ENCODE results near the gene NRG3.

Gene NRG3

DNA sequence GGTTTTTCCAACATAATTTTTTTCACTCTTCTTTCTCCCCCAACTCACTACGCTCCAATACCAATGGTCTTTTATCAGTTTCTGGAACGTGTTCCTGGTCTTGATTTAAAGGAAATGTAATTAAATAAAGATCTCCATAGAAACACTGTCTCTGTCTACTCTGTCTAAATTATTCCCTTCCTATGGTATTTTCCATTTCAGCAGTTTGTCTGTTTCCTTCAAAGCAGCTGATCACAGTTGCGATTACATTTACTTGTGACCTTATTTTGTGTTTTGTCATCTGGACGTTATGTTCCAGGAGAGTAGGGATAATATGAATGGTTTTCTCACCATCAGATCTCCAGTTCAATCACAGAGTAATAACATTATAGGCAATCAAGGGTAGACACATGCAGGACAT lies 359.2 kb downstream of the NRG3 start:
- no peak for DNase-seq

DNA sequence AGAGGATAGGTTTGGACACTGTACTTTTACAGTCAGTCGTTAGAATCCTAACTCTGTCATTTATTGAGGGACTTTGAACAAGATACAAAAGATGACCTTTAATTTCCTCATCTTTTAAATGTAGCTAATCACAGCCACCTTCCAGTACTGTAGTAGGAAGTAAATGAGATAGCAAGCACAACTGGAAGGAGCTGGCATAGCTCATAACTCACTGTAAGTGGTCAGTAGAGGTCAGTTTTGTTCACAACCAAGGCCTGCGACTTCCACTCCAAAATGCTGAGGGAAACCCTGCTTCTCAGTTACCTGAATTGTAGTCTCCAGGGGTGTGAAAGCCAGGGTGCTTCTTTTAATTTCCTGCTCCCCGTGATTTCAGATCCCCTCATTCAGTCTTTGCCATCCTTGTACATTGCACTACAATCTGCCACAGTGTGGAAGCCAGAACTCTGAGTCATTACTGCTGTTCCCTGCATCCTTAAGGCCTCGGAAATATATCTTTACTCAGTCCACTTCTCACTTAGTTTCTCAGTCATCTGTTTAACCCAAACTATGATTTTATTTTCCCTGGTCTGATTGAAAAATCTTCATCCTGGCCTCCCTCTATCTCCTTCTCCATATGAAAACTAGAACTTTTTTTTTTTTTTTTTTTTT lies 361.2 kb downstream of the NRG3 start:
- DNase-seq = no peak

DNA sequence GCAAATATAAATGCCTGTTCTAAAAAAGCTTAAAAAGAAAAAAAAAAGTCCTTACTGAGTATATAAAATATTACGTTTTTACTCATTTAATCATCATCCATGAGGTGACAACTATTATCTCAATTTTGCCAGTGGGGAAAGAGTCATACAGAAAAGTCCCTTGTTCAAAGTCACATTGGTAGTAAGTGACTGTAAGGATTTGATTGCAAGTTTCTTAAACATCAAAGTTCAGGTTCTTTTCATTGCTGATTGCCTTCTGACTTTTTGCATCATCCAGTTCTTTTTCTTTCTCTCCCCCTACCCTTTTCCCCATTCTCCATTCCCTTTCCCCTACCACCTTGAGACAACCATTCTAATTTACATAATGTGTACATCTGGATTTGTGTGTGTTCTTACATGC lies 363.3 kb downstream of the NRG3 start:
- no peak for DNase-seq

DNA sequence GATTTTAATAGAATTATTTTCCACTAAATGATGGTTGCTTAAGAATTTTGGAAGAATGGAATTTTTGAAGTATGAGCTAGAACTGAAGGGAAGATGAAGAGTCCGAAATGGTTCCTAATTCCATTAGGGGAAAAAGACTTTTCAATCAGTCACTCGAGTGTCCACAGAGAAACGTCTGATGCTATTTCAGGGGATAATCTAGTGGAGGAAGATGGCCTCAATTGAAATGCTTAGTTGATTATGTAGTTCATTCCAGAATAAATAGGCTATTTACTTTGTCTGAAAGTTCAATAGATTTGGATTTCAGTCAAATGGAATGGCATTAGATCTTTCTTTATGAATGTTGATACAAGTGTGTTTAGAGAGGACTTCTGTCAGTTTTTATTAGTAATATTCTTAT lies 365.4 kb downstream of the NRG3 start:
- no peak for DNase-seq

DNA sequence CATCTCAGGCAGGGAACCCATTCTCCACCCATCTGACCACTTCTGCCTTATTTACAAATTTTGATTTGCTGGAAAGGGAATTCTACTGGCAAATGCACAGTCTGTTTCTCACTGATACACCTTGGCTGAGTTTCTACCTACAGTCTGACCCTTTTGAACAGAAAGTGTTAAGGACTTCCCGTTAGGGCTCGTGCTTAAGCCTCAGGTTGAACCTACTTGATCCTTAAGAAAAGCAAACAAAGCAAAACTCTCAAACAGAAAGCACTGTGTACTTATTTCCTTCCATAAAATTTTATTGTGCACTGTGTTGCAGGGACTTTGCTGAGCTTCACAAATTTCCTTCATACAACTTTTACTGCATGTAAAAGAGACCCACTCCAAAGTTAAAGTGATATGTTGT lies 367.8 kb downstream of the NRG3 start:
- DNase-seq = no peak

DNA sequence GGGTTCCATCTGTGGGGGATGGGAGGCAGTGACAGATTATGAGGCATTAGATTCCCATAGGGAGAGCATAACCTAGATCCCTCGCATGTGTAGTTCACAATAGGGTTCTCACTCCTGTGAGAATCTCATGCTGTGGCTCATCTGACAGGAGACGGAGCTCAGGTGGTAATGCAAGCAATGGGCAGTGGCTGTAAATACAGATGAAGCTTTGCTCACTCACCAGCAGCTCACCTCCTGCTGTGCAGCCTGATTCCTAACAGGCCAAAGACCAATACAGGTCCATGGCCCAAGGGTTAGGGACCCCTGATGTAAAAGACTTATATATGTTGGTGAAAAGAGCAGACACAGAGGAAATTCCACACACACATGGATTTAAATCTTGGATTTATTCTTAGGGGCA lies 370.2 kb downstream of the NRG3 start:
- DNase-seq = no peak

DNA sequence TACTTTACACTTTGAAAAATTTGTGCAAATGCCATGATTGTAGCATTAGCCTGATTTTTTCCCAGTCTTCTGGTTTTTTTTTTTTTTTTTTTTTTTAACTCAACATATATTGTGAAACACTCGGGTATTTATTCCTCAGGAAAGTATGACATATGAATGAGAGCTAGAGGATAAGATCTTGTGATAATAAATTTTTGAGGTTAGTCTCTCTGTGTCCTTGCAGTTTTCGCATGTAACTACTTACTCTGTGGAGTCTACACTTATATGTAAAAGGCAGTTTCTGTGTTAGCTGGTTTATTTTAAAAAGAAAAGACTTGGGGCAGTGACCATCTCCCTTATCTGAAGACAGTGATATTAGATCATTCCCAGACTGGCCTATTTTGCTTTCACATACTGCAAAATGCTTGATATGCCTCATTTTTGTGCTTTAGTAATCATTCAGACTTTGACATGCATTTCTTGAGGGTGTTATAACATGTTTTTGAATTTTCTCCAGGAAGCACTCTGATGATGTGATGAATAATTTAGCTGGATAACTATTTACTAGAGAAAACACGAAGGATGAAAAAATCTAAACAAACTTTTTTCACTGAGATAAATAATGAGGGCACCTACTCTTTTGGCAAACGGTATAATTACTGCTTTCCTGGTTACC lies 371.0 kb downstream of the NRG3 start:
- no peak for DNase-seq

DNA sequence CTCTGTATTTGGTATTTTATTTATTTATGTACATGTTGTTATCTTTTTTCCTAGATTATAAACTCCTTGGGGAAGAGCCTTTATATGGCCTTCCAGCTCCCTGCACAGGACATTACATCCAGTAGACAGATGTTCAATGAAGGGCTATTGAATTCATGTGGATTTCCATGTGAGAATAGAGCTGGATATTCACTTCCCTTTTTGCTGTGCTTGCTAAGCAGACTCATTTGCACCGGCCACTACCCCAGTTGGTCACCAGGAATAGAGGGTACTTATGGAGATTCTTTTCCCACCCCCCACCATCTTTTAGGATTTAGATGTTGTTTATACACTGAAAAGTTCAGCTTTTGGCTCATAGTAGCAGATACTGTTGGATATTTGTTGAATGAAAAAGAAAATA lies 374.1 kb downstream of the NRG3 start:
- DNase-seq = no peak

DNA sequence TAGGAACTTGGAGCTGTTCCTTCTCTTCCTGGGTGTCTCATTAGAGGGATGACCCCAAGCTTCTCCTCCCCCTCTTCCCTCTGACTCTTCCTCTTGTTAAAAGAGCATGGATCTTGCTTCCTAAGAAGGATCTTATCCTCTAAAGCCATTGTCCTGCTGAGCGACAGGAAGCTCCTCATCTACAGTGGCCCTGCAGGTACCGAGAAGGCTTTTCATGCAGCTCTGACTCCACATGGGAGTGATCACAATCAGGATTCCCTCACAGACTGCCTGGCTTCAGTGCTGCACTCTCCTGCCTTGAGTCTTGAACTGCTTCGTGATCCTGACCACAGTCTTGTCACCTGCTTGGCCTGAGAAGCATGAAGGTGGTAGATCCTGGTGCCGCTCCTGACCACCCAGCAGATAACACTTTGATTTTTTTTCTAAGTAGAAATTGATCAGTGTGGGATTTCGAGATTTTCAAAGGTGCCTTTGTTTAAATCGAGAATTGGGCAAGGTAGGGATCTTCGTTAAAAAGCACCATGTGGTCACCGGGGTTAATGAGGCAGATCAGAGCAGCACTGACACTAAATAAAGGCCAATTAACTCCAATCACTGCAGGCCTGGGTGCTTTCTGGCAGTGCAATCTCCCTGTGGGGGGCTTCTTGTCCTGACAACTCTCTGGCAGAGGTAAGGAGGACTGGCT lies 376.4 kb downstream of the NRG3 start:
- DNase-seq = no peak

DNA sequence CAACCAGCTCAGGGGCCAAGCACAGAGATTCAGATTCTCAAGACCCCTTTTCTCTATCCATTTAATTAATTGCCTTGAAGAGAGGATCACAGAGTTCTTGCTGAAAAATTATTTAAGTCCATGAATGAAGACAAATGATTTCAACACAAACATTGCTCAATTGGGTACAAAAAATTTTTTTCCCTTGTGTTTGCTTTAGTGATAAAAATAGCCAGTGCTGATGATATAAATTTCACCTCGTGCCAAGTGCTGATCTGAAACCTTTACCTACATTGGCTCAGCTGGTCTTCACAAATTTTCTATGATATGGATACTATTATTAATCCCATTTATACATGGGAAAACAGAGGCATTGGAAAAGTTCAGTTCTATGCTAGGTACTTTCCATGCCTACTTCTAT lies 377.1 kb downstream of the NRG3 start:
- DNase-seq = no peak

DNA sequence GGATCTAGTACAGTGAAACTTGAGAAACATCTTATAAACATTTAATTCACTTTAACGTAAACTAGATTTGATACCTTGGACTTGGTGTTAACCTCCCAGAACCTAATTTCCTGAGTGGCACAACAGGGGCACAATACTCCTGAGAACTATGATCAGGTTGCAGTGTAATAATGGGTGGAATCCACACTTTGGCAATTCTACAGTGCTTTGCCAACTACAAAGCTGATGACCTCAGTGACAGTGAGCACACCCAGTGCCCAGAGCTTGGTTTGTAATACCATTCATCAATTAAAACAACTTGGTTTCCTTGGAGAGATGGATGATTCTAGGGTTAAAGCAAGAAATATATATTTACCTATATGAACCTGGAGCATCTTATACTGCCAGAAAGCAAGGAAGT lies 379.2 kb downstream of the NRG3 start:
- no peak for DNase-seq

DNA sequence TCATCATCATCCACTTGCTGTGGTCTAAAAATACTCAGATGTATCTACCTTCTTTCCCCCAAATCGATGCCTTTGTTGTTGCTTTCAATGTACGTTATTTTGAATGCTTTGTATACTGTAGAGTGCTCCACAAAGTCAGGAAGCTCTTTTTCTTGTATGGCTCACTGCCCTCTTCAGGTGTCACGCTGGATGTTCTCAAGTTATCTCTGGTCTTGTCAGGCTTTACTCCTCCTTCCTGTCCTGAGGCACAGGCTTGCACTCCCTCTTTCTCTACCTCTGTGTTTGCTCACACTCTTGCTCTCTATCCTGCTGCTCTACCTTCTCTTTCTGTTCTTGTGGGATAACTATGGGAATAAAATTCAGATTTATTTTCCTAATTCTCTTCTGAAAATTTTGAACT lies 381.3 kb downstream of the NRG3 start:
- no peak for DNase-seq

DNA sequence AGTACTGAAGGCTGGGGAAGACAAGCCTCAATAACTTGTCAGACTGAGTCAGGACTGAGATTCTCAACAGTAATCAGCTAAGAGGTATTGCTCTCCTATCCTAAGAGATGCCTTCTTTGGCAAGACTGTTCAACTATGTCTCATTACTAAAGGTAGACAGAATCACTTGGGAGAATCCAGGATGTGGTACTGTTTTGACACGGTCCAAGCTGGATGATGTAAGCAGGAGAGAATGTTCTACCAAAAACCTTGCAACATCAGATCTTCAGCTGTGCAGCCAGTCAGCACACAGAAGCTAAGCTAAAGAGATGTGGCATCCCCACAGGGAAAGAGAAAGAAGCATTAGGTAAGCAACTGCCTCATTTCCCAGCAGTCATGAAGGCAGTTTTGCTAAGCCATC lies 391.4 kb downstream of the NRG3 start:
- DNase-seq = no peak

DNA sequence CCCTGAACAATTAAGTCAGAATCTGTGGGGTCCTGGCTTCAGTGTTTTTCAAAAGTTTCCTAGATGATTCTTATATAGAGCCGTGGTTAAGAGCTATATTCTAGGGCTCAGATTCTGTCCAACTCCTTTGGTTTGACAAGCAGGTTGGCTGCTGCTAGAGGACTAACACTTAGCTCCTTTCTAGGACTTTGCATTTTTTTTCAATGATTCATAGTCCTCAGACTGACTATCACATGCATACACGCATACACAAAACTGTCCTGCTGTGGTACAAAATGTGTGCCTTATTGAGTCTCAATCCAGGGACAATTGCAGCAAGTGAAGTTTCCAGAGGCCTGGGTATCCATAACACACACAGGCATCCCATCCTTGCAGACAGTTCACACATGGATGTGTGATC lies 392.0 kb downstream of the NRG3 start:
- DNase-seq = no peak

DNA sequence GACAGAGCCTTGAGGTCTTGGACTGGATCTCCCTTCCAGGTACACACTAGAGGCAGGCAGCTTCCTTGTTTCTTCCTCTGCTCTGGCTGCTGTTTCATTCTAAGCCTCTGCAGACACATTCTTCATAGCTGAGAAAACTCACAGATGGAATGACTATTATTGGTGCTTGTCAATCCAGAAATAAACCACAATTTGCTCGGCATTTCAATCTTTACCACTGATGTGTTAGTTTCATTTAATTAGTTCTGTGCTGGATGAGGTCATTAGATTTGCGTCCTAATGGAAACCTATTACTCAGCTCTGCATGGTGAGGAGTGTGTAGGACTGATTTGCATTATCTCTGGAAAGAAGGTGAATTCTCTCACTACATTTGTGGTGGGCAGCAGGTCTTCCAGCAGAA lies 392.5 kb downstream of the NRG3 start:
- no peak for DNase-seq

DNA sequence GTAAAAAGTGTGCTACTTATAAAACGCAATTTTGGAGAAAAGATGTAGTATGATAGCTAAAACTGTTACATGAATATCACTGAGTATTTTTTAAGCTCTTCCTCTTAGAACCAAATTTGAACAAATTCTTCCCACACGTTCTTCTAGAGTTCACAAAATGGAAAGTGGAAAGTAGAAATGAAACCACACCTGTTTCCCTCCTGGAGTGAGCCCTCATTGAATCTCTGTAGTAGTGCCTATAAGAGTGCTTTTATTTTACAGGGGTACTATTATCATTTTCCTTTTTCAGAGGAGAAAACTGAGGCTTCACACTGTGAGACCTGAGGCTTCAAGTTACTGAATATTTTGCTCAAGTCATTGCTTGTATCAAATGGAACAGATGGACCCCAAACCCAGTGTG lies 393.0 kb downstream of the NRG3 start:
- no peak for DNase-seq

DNA sequence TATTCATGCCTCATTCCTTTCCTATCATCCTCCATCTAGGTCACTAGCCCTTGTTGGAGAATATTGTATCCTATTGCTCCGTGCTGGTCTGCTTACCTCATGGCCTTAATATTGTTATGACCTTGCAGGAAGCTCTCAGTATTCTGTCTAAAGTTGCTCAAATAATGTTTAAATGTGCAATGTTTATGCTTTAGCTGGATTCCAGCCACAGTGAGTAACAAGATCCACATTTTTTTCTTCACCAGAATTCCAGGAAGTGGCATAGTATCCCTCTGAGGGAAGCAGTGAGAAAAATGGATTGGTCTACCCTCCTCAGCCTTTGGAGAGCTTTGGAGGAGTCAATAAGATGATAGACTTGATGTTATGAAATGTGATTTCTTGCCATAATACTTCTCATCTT lies 402.6 kb downstream of the NRG3 start:
- DNase-seq = no peak

DNA sequence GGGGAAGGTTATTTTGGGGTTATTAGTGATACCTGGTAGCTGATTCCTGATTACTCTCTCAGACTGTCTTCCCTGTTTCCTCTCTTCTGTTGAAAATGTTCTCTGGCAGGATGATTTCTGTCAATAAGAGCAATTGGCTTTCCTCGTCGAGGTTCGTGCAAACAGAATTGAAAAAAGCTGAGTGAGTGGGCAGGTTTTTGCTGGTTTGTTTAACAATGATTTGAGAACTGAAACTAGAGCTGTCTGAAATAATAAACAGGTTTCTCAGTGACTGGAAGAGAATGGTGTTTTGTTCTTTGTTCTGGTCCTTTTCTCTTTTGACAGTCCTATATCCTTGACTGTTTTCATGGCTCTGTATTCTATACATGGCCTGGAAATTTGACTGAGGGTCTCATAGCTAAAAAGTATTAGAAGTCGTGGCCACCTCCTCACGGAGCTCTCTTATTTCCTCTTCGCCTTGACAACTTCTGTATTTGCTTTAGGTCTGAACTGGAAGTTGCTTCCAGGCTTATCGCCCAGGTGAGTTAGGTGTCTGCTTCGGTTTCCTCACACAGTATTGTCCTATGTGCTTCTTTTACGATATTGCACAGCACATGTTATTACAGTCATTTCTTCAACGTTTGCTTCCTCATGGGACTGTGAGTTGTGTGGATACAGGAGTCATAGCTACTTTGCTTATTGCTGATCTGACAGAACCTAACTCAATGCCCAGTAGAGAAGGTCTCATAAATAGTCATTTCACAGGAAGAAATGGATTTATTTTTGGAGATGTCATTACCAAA lies 403.6 kb downstream of the NRG3 start:
- DNase-seq = no peak

DNA sequence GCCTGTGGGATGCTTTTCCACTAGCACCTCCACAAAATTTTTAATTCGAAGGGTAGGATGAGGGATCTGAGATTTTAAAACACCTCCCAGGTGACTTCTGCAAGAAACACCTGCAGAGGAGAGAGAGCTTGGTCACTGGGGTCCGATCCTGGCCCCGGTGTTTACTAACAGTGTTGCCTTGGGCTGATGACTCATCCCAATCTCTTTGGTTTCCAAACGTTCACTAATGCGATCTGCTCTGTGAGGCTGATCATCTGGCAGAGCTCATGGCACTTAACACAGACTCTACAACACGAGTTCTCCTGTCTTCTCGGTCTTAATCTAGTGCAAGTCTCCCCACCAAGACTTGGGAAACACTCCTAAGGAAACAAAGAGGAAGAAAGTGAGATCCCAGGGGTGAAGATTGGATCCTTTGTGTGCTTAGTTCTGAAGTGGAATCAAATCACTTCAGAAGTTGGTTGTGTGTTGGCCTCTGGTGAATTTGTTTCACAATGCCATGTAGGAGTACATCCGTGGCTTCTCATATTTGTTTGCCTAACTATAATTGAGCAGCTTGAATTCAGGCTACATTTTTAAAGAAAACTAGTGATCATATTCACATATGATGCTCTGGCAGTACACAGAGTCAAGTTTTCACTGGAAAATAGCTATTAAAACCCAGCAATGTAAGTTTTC lies 407.9 kb downstream of the NRG3 start:
- DNase-seq = no peak

DNA sequence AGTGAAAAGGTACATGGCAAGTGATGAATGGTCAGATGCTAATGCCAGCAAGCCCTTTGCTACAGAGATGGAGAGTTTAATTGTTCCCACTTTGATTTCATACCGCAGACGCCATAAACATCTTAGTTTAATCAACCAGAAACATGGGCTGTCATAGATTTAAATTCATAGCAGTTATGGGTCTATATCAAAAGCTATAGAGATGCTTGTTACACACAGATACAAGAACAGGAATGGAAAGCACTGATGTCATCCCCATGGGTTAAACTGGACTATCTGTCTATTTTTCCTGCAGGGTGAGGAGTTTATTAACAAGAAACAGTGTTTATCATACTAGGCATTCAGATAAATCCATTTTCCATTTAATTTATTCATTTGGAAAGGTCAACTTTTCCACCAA lies 409.2 kb downstream of the NRG3 start:
- no peak for DNase-seq

DNA sequence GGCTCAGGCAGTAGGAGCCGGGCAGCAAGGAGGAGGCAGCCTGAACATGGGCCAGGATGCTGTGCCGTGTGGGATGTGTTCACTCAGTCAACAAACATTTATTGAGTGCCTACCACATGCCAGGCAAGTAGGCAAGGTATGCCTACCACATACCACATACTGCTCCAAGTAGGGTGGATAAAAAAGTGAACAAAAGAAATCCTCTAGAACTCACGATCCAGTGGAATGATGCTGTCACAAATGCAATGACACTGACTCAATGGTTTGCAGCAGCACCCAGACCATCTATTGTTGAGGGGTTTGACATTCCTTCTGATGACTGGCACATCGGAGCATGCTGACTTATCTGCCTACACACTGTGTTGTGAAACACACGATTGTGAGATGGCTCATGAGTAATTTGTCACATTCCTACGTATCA lies 413.5 kb downstream of the NRG3 start:
- no peak for DNase-seq

DNA sequence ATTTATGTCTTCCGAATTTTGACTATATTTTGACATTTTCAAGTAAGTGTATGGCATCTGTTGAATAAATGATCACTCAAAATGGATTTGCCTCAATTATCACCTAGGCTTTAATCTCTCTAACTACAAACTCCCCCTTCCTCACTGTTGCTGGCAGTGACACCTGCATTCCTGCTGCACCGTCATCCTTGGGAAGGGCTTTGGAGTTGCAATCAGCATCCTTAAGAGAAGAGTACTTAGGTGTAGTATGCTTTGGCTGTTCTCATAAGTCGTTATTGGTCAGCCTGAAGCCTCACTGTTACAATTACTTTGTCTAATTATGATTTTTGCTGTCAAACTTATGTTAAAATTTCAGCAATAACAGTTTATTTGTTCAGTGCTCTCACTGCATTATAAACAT lies 415.0 kb downstream of the NRG3 start:
- no peak for DNase-seq

DNA sequence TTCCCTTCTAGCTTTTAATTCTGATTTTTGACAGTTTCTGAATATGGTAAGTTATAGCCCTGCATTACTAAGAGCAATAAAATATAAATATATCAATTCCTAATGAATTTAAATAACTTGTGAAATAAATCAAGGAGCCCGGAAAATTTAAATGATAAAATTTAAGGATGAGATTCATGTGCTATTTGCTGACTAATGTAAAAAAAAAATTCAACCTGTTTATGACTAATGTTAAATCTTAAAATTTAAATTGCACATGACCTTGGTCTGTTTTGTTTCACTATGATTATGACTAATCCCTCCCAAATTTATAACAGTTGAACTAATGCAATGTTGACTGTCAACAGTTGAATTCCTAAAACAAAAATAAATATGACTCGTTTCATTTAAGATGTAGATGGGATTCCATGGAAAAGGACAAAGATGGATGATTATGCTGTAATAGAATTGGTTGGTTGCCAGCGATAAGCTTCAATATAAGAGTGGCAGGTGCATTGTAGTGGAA lies 419.9 kb downstream of the NRG3 start:
- no peak for DNase-seq
